Neural cell (in vitro differentiated cells): ENCODE data around the gene COMMD9. TPM values are rescaled to one million over a fixed set of nuclear protein-coding genes. Genes with fewer than 3 reads are reported as not detected.
A peak's percentile ranks its signal among the peaks of the same experiment; 100 is the strongest.

Experiments
- H2AFZ ChIP-seq: fragments of 200-600, 300-800 bp; sonication (generic), shearing (Covaris generic); 2 replicates; pipeline ENCODE4 v1.6.0; 2014; ENCODE audit warnings: low read depth, mild to moderate bottlenecking, antibody characterized with exemption, low read length, moderate library complexity
- H3F3A ChIP-seq: fragments of 200-600 bp; shearing (Covaris generic); 2 replicates; pipeline ENCODE4 v1.6.1; 2016; ENCODE audit warnings: mild to moderate bottlenecking, moderate library complexity, mixed read lengths, antibody characterized with exemption, low read length; ENCODE audit not compliant: insufficient read depth, poor library complexity, severe bottlenecking
- H3K27ac ChIP-seq: fragments of 200-600, 300-800 bp; sonication (generic), shearing (Covaris generic); 2 replicates; pipeline ENCODE4 v1.5.1; 2014; ENCODE audit warnings: mild to moderate bottlenecking, low read length, moderate library complexity
- H3K27me3 ChIP-seq: fragments of 300-800, 200-600 bp; sonication (generic), shearing (Covaris generic); 2 replicates; pipeline ENCODE4 v1.6.0; 2014; ENCODE audit warnings: mild to moderate bottlenecking, low read depth, low read length, moderate library complexity; ENCODE audit not compliant: insufficient read depth
- H3K36me3 ChIP-seq: fragments of 300-800, 200-600 bp; sonication (generic), shearing (Covaris generic); 2 replicates; pipeline ENCODE4 v1.5.1; 2014; ENCODE audit warnings: mild to moderate bottlenecking, antibody characterized with exemption, low read length, moderate library complexity; ENCODE audit not compliant: insufficient read depth
- H3K4me2 ChIP-seq: fragments of 300-800, 200-600 bp; sonication (generic), shearing (Covaris generic); 2 replicates; pipeline ENCODE4 v1.6.0; 2014; ENCODE audit warnings: mild to moderate bottlenecking, low read length
- H3K4me3 ChIP-seq: fragments of 300-800, 200-600 bp; sonication (generic), shearing (Covaris generic); 2 replicates; pipeline ENCODE4 v1.5.1; 2014; ENCODE audit warnings: mild to moderate bottlenecking, low read length, moderate library complexity
- H3K79me2 ChIP-seq: fragments of 200-600 bp; shearing (Covaris generic); replicated peaks from 2 replicates; pipeline ENCODE4 v1.6.0; 2014; ENCODE audit warnings: mild to moderate bottlenecking, low read length, moderate library complexity; ENCODE audit not compliant: insufficient read depth
- H3K9ac ChIP-seq: fragments of 300-800, 200-600 bp; sonication (generic), shearing (Covaris generic); 2 replicates; pipeline ENCODE4 v1.6.1; 2016; ENCODE audit warnings: mild to moderate bottlenecking, low read length, mixed read lengths
- H3K9me2 ChIP-seq: fragments of 200-600 bp; shearing (Covaris generic); 2 replicates; pipeline ENCODE4 v1.6.1; 2016; ENCODE audit warnings: mild to moderate bottlenecking, low read length, mixed read lengths; ENCODE audit not compliant: insufficient read depth
- H3K9me3 ChIP-seq: fragments of 200-600, 300-800 bp; sonication (generic), shearing (Covaris generic); 2 replicates; pipeline ENCODE4 v1.6.1; 2016; ENCODE audit warnings: mild to moderate bottlenecking, mixed run types, low read length, moderate library complexity, mixed read lengths
- H4K20me1 ChIP-seq: fragments of 200-600 bp; shearing (Covaris generic); 2 replicates; pipeline ENCODE4 v1.6.1; 2016; ENCODE audit warnings: mild to moderate bottlenecking, mixed run types; ENCODE audit not compliant: insufficient read depth
- EP300 ChIP-seq: fragments of 450-650 bp; conservative IDR thresholded peaks from 2 replicates; pipeline ENCODE4 v1.6.1; 2014; ENCODE audit warnings: antibody characterized with exemption, mild to moderate bottlenecking, moderate library complexity; ENCODE audit not compliant: poor library complexity, severe bottlenecking
- EZH2 ChIP-seq: fragments of 200-600, 300-800 bp; shearing (Covaris generic), sonication (generic); IDR thresholded peaks from 2 replicates; pipeline ENCODE4 v1.6.1; 2014; ENCODE audit warnings: antibody characterized with exemption, low read length, borderline replicate concordance, mild to moderate bottlenecking; ENCODE audit not compliant: insufficient read depth, poor library complexity, severe bottlenecking
- MXI1 ChIP-seq: fragments of 450-650 bp; conservative IDR thresholded peaks from 2 replicates; pipeline ENCODE4 v1.6.1; 2014; ENCODE audit warnings: antibody characterized with exemption, mild to moderate bottlenecking; ENCODE audit not compliant: poor library complexity, severe bottlenecking
- POLR2AphosphoS5 ChIP-seq: IDR thresholded peaks from 2 replicates; pipeline ENCODE4 v1.6.1; 2012
- RAD21 ChIP-seq: fragments of 450-650 bp; conservative IDR thresholded peaks from 2 replicates; pipeline ENCODE4 v1.6.1; 2014; ENCODE audit warnings: antibody characterized with exemption, mild to moderate bottlenecking, moderate library complexity
- REST ChIP-seq: IDR thresholded peaks from 2 replicates; pipeline ENCODE4 v1.6.1; 2012; ENCODE audit warnings: borderline replicate concordance
- SMC3 ChIP-seq: fragments of 450-650 bp; conservative IDR thresholded peaks from 2 replicates; pipeline ENCODE4 v1.6.1; 2014; ENCODE audit warnings: antibody characterized with exemption, mild to moderate bottlenecking, moderate library complexity; ENCODE audit not compliant: poor library complexity
- TAF1 ChIP-seq: IDR thresholded peaks from 2 replicates; pipeline ENCODE4 v1.6.1; 2012; ENCODE audit warnings: low read depth
- polyA plus RNA-seq: library from polyadenylated mRNA; depleted of rRNA; stranded (reverse); fragments of >200 nt; gene quantifications from 2 replicates; pipeline ENCODE4 v1.2.3, GENCODE V29; 2014
- TF ChIP-seq, protein P1 (sequence below): fragments of 450-650 bp; IDR thresholded peaks from 2 replicates; pipeline ENCODE4 v1.5.1; 2014; ENCODE audit warnings: antibody characterized with exemption, mild to moderate bottlenecking, moderate library complexity; ENCODE audit not compliant: poor library complexity, severe bottlenecking

COMMD9 gene
- polyA plus RNA-seq, 1 donor from 2014 or later: 119 TPM

DNA sequence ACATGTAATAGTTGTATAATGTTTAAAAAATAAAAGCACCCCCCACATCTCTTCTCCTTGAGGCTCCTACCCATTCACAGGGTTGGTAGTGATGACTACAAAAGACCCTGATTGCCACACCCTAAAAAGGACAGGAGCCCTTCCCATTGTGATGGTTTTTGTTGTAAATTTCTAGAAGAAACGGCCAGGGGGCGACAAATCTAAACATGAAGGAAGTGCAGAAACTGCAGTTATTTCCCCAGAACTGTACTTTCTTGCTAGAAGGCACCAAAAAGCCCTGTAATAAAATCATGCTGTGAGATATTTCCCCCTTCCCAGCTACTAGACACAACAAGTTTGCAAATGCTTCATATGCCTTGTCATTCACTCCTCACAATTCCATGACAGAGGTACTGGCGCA lies 17.7 kb upstream of the COMMD9 start:
- no peaks in the 10 kb centered on the region for H3K79me2 ChIP-seq
- no peaks in the 10 kb centered on the region for H3K27me3 ChIP-seq
- no peak overlapping the region for H3K9ac ChIP-seq
- TF ChIP-seq REST: no peak
- TF ChIP-seq, protein P1, sequence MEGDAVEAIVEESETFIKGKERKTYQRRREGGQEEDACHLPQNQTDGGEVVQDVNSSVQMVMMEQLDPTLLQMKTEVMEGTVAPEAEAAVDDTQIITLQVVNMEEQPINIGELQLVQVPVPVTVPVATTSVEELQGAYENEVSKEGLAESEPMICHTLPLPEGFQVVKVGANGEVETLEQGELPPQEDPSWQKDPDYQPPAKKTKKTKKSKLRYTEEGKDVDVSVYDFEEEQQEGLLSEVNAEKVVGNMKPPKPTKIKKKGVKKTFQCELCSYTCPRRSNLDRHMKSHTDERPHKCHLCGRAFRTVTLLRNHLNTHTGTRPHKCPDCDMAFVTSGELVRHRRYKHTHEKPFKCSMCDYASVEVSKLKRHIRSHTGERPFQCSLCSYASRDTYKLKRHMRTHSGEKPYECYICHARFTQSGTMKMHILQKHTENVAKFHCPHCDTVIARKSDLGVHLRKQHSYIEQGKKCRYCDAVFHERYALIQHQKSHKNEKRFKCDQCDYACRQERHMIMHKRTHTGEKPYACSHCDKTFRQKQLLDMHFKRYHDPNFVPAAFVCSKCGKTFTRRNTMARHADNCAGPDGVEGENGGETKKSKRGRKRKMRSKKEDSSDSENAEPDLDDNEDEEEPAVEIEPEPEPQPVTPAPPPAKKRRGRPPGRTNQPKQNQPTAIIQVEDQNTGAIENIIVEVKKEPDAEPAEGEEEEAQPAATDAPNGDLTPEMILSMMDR: peak; percentile 45
- no peak for TF ChIP-seq EP300
- no peak for TF ChIP-seq MXI1
- TF ChIP-seq SMC3: peak; percentile 45
- peak; percentile 38 for TF ChIP-seq RAD21
- no peak for TF ChIP-seq TAF1
- no peaks in the 10 kb centered on the region for H3F3A ChIP-seq
- no peaks in the 10 kb centered on the region for H3K9me3 ChIP-seq
- no peak overlapping the region for H3K4me2 ChIP-seq
- no peak overlapping the region for H2AFZ ChIP-seq
- H3K27ac ChIP-seq: no peak overlapping the region
- H4K20me1 ChIP-seq: no peaks in the 10 kb centered on the region
- no peaks in the 10 kb centered on the region for H3K36me3 ChIP-seq
- no peaks in the 10 kb centered on the region for H3K9me2 ChIP-seq
- H3K4me3 ChIP-seq: no peak overlapping the region

DNA sequence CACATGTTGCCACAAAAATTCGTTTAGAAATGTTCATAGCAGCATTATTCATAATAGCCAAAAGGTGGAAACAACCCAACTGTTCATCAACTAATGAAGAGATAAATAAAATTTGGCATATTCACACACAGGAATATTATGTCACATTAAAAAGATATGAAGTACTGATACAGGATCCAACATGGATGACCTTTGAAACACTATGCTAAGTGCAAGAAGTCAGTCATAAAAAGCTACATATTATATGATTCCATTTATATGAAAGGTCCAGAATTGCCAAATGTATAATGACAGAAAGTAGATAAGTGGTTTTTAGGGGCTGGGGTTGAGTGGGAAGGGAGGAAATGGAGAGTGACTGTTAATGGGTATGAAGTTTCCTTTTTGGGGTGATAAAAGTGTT lies 15.8 kb upstream of the COMMD9 start:
- Histone ChIP-seq H3K4me2 (no peak overlapping the region), H3K79me2 (no peaks in the 10 kb centered on the region), H2AFZ (no peak overlapping the region), H3K9ac (no peak overlapping the region), H3K36me3 (no peaks in the 10 kb centered on the region), H3F3A (no peaks in the 10 kb centered on the region), H3K27me3 (no peaks in the 10 kb centered on the region), H3K4me3 (no peak overlapping the region), H3K27ac (no peak overlapping the region), H3K9me3 (no peaks in the 10 kb centered on the region), H4K20me1 (no peaks in the 10 kb centered on the region), H3K9me2 (no peaks in the 10 kb centered on the region)
- TF ChIP-seq, protein P1: no peak
- TF ChIP-seq EZH2 (no peak), SMC3 (no peak), REST (no peak), RAD21 (no peak), EP300 (no peak), MXI1 (no peak), POLR2AphosphoS5 (no peak), TAF1 (no peak)
